WTC11 (cell line): ENCODE measurements around the gene FKBP5.
"Not testable (repeated sequence)": the region's sequence is repeated elsewhere in the genome, so short reads cannot be mapped to it uniquely, and the experiment has no call there.

Source experiments
- ZNF121 ChIP-seq: sonication (generic); formaldehyde crosslinking; IDR thresholded peaks from 2 replicates; pipeline ENCODE4 v1.8.0; 2023; ENCODE audit warnings: missing genetic modification reagents
- ZNF263 ChIP-seq: sonication (generic); formaldehyde crosslinking; IDR thresholded peaks from 2 replicates; pipeline ENCODE4 v1.8.1; 2022; ENCODE audit warnings: low read depth, mild to moderate bottlenecking, moderate library complexity, missing genetic modification reagents
- TF ChIP-seq, protein P1 (sequence below): fragments of 200-600 bp; IDR thresholded peaks from 2 replicates; pipeline ENCODE4 v1.8.0; 2022; ENCODE audit warnings: antibody characterized with exemption
- TF ChIP-seq, protein P2 (sequence below): sonication (generic); formaldehyde crosslinking; IDR thresholded peaks from 2 replicates; pipeline ENCODE4 v1.8.1; 2023; ENCODE audit warnings: mild to moderate bottlenecking, missing genetic modification reagents

DNA sequence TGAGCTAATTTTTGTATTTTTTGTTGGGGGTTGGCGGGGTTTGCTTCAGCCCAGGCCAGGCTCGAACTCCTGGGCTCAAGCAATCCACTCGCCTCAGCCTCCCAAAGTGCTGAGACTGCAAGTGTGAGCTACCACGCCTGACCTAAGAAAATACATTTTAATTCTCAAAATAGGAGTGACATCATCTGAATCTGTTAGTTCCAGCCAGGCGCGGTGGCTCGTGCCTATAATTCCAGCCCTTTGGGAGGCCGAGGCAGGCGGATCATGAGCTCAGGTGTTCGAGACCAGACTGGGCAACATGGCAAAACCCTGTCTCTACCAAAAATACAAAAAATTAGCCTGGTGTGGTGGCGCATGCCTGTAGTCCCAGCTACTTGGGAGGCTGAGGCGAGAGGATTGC, 45.6 kb upstream of the FKBP5 start:
- TF ChIP-seq, protein P1, sequence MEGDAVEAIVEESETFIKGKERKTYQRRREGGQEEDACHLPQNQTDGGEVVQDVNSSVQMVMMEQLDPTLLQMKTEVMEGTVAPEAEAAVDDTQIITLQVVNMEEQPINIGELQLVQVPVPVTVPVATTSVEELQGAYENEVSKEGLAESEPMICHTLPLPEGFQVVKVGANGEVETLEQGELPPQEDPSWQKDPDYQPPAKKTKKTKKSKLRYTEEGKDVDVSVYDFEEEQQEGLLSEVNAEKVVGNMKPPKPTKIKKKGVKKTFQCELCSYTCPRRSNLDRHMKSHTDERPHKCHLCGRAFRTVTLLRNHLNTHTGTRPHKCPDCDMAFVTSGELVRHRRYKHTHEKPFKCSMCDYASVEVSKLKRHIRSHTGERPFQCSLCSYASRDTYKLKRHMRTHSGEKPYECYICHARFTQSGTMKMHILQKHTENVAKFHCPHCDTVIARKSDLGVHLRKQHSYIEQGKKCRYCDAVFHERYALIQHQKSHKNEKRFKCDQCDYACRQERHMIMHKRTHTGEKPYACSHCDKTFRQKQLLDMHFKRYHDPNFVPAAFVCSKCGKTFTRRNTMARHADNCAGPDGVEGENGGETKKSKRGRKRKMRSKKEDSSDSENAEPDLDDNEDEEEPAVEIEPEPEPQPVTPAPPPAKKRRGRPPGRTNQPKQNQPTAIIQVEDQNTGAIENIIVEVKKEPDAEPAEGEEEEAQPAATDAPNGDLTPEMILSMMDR = not testable (repeated sequence)
- TF ChIP-seq, protein P2, sequence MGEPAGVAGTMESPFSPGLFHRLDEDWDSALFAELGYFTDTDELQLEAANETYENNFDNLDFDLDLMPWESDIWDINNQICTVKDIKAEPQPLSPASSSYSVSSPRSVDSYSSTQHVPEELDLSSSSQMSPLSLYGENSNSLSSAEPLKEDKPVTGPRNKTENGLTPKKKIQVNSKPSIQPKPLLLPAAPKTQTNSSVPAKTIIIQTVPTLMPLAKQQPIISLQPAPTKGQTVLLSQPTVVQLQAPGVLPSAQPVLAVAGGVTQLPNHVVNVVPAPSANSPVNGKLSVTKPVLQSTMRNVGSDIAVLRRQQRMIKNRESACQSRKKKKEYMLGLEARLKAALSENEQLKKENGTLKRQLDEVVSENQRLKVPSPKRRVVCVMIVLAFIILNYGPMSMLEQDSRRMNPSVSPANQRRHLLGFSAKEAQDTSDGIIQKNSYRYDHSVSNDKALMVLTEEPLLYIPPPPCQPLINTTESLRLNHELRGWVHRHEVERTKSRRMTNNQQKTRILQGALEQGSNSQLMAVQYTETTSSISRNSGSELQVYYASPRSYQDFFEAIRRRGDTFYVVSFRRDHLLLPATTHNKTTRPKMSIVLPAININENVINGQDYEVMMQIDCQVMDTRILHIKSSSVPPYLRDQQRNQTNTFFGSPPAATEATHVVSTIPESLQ (CRISPR knock-in tag) = not testable (repeated sequence)
- not testable (repeated sequence) for TF ChIP-seq ZNF263 (CRISPR knock-in tag); ZNF121
